Dedifferentiated amniotic fluid mesenchymal stem cell (primary cell): ENCODE results near the gene LDLRAD4.

Experiments
- DNase-seq: peaks from one replicate; pipeline ENCODE4 v3.0.0-alpha.2; 2016; ENCODE audit errors: extremely low spot score

LDLRAD4 gene

DNA sequence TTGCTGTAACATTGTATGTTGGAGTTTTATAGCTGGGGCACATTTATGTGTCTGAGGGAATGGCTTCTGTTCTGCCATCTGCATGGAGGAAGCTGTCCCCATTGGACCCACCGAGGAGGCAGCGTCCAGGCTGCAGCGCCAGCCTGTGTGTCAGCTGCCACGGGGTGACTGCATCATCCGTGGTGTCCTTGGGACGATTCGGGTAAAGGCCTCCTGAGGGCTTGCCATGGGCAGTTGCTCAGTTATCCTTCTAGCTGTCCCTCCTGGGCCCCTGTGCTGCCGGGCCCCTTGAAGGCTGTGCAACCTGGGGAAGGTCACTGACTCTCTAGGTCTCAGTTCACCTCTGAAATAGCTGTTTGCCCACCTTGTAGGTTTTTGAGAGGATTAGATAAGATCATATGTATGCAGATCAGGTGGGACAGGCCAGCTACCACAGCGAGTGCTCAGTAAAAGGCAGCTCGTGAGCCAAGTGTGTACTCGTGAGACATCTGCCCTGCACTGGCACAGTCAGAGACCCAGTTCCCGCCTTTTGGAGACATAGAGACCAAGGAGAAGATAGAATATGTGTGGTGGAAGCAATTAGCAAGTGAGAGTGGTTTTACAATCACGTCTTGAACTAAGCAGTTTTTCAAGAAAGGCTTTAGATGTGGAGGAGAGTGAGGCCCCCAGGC lies 10.6 kb downstream of the LDLRAD4 start:
- DNase-seq = no peak

DNA sequence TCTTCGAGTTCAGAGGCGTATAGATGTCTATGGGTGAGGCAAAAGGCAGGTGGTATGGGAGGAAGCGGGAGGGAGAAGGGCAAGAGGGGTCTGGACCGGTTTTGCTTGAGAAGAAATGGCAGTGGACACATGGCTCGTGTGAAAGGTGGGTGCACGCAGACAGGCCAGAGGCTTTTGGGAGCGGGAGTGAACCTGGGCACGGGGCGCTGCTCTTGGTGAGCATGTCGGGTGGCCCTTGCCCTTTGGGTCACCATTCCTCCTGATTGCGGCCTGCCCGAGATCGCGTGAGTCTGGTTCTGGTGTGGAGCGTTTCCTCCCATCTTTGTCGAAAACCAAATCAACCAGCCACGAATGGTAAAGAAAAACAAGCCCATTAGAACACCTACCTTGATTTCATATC lies 12.6 kb downstream of the LDLRAD4 start:
- no peak for DNase-seq

DNA sequence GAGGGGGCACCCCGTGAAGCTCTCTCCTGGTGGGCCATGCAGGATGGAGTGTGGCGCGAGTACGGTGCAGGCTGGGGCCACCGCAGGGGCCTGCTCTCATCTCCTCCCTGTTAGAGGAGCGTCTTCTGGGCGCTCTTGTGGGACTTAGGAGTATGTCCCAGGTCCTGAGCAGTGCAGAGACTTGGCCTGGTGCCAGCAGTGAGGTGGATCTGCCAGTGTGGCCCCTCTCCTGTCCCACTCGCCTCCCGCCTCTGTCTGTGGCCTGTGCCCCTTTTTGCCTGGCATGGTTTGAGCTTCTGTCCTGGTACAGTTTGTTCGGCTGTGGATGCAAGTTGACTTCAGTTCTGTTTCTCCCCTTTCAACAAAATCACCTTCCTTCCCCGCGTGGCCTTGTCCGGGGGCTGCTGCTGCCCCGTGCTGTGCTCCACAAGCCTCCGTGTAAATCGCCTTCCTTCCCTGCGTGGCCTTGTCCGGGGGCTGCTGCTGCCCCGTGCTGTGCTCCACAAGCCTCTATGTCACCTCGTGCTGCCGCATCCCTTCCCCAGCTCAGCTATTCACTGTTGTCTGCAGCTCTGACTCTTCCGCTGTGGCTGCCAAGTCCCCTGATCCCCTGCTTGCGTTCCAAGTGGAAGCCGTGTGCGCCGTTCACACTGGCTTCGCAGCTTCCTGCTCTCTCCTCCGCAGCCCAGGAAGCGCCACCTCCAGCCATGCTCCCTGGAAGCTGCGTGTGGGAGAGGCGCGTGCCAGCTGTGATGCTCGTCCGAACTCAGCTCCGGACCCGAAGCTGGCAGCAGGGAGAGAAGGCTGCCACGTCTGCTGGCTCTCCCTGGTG lies 13.7 kb downstream of the LDLRAD4 start:
- DNase-seq = no peak

DNA sequence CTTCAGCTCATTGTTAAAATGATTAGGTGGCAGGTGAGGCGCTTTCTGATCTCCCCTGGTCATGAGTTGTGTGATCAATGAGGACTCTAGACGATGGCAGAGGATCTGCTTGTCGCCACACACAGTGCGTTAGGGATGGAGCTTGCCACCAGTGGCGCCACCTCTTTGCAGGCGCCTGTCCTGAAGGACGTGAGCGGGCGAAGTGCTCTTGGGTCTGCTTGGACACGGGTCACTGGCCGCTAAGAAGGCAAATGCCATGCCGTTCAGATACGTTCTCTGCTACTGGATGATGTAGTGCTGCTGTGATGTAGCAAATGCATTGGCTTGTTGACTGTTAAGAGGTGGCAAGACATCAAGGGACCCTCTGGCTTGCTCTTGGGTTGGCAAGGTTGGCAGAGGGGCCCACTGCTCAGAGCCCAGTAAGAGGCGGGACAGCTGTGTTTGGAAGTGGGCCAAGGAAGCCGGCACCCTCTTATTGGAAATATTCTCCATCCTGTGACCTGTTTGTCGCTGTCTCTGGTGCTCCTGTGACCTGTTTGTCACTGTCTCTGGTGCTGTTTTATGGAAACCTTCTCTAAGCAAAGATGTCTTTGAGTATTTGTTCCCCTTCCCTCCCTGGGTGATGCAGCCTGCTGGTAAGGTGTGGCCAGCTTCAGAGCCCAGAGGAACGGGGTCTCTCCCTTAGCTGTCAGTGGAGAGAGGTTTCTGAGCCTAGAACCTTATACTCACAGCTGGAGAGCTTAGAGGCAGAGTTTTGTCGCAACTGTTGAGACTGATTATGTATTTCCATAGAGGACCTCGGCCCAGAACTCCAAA lies 14.6 kb downstream of the LDLRAD4 start:
- DNase-seq = no peak

DNA sequence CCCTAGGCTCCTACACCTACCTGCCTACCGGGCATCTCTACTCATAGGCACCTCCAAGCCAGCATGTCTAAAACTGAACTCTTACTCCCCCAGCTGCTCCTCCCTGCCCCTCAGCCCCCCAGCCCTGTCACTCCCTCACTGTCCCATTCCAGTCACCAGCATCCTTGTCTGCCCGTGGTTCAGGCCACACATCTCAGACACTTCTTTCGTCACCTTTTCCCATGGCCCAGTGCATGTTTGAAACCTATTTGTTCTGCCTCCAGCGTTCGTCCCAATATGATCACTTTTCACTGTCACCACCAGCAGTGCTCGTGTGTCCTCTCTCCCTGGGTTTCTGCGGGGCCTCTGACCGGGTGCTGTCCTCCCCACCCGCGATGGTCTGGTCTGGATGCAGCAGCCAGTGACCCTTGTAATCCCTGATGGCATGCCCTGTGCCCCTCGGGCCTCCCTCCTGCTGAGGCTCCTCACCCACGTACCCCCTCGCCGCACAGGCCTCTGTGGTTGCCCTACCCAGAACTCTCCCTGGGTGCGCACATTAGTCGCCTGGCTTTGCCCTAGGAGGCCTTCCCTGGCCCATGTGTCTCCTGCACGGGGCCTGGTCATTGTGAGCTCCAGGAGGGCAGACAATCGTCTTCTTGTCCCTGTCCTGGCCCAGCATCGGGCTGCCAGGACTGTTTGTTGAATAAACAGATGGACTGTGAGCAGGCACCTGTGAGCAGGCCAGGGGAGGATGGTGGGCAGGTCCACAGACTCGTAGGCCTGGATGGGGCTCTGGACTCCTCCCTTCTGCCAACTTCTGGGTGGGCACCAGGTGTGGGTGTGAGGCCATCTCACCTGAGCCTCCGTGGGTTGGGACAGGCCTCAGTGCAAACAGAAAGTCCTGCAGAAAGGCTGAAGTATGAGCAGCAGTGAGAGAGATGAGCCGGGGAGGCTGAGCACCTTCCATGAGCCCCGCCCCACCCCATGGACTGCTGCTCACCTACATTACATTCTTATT lies 15.5 kb downstream of the LDLRAD4 start:
- no peak for DNase-seq

DNA sequence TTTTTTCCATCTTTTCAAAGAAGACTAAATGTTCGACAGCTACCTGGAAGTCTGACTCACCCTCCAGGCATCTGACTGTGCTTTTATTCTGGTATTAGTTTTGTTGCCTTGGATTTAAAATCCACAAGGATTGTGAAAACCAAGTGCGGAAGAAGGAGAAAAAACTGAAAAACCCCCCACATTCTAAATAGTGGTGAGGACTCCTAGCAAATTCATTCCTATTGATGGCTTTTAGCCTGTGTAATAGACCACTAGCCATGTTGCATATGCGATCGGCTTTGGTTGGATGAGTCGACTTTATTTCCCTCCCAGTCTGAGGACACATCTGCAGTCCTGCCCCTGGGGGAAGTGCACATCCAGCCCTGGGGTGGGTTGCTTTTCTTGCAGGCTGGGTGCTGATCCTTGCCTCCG lies 16.9 kb downstream of the LDLRAD4 start:
- DNase-seq = no peak

DNA sequence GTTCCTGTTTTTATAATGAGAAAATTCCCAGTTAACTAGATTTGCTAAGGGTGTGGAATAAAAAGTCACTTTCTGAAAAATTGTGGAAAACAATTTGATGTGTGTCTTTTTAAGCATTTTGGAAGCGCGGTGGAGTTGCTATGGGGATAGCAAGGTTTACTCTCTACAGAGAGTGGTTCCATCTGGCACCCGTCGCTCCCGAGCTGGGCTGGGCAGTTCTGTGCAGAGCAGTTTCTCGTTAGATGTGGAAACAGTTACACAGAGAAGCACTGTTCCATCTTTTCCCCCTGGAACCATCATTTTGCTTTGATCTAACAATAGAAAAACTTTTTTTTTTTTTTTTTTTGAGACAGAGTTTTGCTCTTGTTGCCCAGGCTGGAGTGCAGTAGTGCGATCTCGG lies 17.4 kb downstream of the LDLRAD4 start:
- DNase-seq = no peak

DNA sequence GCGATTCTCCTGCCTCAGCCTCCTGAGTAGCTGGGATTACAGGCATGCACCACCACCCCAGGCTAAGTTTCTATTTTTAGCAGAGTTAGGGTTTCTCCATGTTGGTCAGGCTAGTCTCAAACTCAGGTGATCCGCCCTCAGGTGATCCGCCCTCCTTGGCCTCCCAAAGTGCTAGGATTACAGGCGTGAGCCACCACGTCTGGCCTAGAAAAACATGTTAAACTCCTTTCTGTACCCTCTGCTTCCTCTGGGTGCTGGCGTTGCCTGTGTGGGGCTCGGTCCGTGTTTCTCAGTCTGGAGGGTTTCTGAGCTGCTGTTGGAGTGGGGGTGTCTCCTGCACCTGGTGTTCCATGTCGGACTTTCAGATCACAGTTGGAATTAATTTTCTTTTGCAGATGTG lies 17.9 kb downstream of the LDLRAD4 start:
- no peak for DNase-seq

DNA sequence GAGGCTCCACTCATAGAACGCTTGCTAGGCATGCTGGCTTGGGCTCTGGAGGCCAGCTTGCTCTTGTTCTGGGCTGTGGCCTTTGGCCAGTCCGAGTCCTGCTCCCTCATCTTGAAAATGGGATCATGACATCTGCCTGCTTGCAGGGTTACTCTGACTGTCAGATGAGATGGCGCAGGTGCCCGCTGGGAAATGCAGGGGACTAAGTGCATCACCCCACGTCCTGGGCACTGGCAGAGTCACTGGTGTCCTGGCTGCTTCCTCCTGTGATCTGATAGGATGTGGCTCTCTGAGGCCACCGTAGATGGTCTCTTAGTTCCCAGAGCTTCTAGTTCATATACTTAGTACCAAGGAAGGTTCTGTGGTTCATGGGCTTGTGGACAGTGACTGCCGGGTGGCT lies 18.5 kb downstream of the LDLRAD4 start:
- no peak for DNase-seq

DNA sequence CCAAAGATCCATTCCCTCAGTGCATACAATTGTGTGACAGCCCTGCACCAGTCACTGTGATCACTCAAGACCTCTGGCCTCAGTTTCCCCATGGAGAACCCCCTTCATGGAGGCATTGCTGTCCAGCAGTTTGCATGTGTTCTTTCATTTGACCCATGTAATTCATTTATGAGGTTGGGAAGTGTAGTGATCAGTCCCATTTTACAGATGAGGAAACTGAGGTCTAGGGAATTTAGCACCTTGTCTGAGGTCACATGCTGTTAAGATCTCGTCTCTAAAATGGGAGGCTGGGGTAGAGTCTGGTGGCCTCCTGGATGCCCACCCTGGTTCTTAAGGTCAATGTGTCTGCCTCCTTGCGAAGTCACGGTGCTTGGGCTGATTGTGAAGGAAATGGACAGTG lies 19.1 kb downstream of the LDLRAD4 start:
- DNase-seq = no peak

DNA sequence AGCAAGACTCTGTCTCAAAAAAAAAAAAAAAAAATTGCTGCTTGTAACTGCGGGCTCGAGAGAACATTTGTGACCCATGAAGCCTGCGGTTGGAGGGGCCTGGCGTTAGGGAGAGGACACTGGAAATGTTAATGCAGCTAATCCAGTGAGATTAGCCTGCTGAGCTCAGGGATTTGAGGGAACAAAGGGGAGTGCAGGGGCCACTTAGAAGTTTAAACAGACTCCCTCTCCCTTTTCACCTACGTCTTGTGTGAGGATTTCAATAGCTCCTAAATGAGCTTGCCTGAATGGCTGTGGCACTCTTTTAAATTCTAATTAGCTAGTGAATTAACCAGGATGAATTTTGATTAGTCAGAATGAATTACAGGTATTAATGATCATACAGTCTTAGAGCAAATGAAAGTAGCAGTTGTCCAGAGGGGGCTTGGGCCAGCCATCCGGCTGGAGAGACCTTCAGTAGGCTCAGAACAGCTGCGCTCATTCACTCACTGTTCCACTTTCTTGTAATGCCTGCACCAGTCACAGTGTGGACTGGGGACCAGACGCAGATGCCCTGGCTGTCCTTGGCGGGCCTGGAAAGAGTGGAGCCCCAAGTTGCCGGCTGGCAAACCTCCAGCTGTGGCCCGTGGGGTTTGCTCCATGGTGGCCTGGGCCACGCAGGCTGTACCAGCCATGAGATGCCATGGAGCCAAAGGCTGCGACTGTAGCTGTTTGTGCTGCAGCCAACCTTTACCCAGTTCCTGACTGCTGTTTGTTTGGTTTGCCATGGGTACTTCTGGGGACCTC lies 20.8 kb downstream of the LDLRAD4 start:
- no peak for DNase-seq

DNA sequence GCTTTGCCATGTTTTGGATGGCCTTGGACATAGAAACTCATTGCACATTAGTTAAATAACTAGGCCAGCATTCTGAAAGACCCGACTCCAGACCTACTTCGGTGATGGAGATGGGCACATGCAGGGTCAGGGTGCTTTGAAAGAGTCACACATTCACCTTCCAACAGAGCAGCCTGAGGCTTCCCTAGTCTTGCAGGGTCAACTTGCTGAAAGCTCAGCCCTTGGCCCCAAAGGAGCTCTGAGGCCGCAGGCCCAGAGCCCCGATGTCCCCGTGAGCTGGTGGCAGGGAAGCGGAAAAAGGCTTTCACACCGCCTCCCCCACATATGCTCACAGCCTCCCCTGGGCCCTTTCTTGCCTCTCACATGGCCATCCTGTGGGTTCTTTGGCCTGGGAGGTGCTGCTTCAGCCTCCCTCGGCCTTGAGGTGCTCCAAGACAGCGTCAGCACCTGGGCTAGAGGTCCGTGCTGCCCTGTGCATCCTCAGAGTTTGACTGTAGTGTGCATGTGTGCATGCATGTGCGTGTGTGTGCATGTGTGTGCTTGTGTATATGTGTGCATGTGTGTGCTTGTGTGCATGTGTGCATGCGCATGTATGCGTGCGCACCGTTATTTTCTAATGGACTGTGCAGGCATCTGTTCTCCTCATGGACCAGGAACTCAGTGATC lies 21.6 kb downstream of the LDLRAD4 start:
- no peak for DNase-seq

DNA sequence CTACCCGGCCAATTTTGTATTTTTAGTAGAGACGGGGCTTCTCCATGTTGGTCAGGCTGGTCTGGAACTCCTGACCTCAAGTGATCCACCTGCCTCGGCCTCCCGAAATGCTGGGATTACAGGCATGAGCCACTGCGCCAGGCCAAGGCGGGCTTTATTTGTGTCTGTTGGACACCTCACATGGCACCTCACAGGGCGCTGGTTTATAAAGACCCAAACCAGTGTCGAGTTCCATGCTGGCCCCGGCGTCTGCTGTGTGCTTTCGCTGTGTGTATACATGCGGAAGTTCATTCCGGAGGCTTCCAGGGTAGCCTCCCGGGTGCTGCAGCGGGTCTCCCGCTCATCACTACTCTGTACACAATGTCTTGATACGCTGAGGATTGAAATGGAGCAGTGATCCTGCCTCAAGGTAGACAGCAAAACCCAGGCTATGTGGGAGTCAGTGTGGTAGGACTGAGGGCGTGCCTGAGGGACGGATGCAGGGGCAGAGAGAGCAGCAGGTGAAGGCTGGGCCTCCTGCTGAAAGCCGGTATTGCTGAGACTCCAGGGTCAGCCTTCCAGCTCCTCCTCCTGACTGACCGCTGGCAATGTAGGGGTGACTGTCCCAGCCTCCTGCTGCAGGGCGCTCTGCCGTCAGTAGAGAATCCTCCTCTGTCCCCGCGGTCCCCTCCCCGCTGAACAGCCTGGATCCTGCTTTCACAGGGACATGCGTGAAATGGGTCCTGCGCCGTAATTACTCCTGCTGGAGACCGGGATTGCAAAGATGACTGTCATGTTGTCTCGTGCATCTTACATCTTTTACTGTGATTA lies 22.7 kb downstream of the LDLRAD4 start:
- no peak for DNase-seq

DNA sequence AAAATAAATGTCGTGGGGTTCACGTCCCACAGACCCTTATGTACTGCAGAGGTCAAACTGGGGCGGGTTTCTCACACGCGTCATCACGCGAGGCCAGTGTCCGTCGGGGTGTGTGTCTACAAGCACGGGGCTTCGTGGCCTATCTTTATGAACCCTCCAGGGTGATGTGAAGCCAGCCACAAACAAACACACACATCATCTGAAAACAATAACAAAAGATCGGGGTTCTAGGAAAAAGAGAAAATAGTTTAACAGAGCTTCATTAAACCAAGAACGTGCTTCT lies 23.3 kb downstream of the LDLRAD4 start:
- no peak for DNase-seq

DNA sequence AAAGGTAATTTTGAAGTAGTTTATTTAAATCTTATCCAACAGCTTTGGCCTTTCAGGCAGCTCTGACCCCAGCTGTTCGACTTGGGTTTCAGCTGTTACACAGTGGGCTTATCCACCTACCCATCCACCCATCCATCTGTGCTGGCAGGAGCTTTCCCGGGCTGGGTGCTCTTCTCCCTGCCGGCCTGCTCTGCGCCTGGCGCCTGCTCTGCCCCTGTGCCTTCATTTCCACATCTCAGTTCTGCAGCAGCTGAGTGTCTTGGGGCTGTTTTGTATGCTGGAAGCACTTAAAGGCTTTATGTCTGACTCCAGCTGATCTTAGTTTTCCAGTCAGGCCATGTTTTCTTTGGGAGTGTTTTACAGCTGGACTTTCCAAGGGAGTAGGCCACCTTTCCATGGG lies 24.2 kb downstream of the LDLRAD4 start:
- no peak for DNase-seq

DNA sequence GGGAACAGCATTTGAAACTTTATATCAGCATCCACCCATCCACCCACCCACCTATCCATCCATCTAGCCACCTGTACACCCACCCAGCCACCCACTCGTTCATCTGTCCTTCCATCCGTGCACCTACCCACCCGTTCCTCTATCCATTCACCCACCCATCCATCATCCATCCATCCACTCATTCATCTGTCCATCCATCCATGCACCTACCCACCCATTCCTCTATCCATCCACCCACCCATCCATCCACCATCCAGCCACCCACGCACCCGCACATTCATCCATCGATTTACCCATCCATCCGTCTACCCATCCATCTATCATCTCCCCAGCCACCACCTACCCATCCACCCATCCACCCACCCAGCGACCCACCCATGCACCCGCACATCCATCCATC lies 24.8 kb downstream of the LDLRAD4 start:
- DNase-seq = no peak

DNA sequence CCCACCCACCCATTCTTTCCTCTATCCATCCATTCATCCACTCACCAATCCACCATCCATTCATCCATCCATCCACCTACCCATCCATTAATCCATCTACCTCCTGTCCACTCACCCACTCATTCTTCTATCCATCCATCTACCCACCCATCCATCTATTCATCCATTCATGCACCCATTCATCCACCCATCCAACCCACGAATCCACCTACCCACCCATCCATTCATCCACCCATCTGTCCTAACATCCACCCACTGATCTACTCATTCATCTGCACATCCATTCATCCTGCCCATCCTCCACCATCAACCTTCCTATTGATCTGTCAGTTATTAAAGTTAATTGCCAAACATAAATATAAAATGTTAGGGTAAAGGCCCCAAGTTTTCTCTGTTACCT lies 25.6 kb downstream of the LDLRAD4 start:
- DNase-seq = no peak

DNA sequence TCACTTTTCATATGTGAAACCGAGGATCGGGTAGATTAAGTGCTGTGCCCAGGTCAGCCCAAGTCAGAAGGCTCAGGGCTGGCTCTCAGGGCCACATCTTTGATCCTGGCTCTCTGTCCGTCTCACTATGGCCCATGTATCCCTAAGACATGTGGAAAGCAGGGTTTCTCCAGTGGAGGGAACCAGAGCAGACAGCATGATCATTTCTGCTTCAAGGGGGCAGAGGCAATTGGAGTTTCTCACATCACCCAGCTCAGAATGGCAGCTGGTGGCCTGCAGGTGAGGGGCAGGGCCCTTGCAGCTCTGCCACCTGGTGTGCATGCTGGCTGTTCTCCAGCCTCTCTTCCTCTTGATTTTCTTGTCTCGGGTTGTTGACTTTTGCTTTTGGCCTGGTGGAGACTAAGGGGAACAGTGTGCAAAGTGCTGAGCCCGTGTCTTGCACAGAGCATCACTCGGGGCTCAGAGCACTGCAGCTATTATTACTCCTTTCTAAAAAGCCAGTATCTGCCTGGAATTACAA lies 27.0 kb downstream of the LDLRAD4 start:
- DNase-seq = no peak

DNA sequence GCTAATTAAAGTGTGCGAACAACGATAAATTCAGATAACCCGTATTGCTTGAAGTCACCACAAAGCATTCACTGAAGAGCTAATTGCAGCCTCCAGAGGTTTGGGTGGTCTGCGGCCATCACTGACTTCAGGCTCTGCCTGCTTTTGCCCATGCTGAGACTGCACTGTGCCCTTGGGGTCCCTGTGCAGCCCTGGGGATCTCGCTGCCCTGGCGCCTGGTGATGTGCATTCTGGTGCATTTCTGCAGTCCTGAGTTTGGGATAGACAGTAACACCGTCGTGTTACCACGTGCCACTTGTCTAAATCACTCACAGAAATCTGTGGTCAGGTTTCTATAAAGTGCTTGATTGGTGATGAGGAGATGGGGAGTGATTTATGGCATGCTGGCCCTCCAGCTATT lies 27.6 kb downstream of the LDLRAD4 start:
- DNase-seq = no peak
